GM08714 (cell line): ENCODE results near the gene TTC38.
"Not testable (repeated sequence)": the region's sequence is repeated elsewhere in the genome, so short reads cannot be mapped to it uniquely, and the experiment has no call there.

Experiments
- H3K4me3 ChIP-seq: fragments of 200-500 bp; sonication (Bioruptor generic); 2 replicates; pipeline ENCODE4 v1.5.1; 2014; ENCODE audit warnings: mild to moderate bottlenecking, low read length, inconsistent platforms
- ZNF274 ChIP-seq: IDR thresholded peaks from 2 replicates; pipeline ENCODE4 v1.6.1; 2012; ENCODE audit warnings: mild to moderate bottlenecking, low read depth, low read length

The TTC38 gene

GRCh38 chr22:46256358-46256958 is 11.3 kb upstream of the TTC38 start:
- TF ChIP-seq ZNF274: no peak
- H3K4me3 ChIP-seq: no peak overlapping the region

GRCh38 chr22:46259374-46259773 is 8.4 kb upstream of the TTC38 start:
- TF ChIP-seq ZNF274: no peak
- no peak overlapping the region for H3K4me3 ChIP-seq

DNA sequence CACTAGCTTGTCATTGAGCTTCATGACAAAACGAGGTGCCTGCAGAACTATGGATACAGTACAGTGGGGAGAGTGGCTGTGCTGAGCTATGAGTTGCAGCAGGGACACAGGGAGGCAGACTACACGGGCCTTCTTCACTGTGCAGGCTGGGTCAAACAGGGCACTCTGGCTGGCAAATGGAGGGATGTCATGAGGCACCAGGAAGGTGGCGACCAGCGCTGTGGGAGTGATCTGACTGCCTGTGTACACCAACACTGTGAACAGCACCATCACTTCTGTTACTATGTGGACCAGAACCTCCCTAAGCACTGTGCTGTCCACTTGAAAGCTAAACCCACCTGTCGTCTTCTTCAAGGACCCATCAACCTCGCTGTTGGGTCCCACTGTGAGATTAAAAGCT is 7.8 kb upstream of the TTC38 start:
- TF ChIP-seq ZNF274: no peak
- H3K4me3 ChIP-seq: no peak overlapping the region

- TF ChIP-seq ZNF274: no peak
- no peak overlapping the region for H3K4me3 ChIP-seq
These were observed 5.2 kb upstream of the TTC38 start for GRCh38 chr22:46262449-46263215.

GRCh38 chr22:46263216-46263590 is 4.6 kb upstream of the TTC38 start, which contains the start of gene PKDREJ:
Gene PKDREJ, minus strand, starts transcription at chr22:46263343. Its CDS starts 21 bp downstream, at chr22:46263322.
- no peak for TF ChIP-seq ZNF274
- no peak within 1 kb of the TSS for H3K4me3 ChIP-seq

- H3K4me3 ChIP-seq: not testable (repeated sequence)
These were observed 3.3 kb upstream of the TTC38 start for GRCh38 chr22:46264520-46264919.

GRCh38 chr22:46265627-46266026 is 2.2 kb upstream of the TTC38 start:
- H3K4me3 ChIP-seq: not testable (repeated sequence)

DNA sequence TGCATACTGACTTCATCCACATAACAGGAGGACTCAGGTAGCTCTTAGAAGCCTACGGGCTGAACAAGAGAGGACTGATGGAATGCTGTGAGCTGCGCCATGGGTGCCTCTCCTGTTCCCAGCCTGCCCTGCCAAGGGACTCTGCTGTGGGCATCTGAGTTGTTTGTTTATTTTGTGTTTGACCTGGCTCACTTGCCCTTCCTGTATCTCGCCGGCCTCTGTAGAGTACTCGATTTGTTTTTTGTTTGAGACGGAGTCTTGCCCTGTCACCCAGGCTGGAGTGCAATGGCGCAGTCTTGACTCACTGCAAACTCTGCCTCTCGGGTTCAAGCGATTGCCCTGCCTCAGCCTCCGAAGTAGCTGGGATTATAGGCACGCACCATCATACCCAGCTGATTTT is 1.8 kb downstream of the TTC38 start:
- TF ChIP-seq ZNF274: no peak
- H3K4me3 ChIP-seq: no peak overlapping the region

GRCh38 chr22:46272196-46272595 is 4.4 kb downstream of the TTC38 start:
- TF ChIP-seq ZNF274: no peak
- H3K4me3 ChIP-seq: no peak overlapping the region

GRCh38 chr22:46272762-46273431 is 5.1 kb downstream of the TTC38 start:
- TF ChIP-seq ZNF274: no peak
- H3K4me3 ChIP-seq: no peak overlapping the region

DNA sequence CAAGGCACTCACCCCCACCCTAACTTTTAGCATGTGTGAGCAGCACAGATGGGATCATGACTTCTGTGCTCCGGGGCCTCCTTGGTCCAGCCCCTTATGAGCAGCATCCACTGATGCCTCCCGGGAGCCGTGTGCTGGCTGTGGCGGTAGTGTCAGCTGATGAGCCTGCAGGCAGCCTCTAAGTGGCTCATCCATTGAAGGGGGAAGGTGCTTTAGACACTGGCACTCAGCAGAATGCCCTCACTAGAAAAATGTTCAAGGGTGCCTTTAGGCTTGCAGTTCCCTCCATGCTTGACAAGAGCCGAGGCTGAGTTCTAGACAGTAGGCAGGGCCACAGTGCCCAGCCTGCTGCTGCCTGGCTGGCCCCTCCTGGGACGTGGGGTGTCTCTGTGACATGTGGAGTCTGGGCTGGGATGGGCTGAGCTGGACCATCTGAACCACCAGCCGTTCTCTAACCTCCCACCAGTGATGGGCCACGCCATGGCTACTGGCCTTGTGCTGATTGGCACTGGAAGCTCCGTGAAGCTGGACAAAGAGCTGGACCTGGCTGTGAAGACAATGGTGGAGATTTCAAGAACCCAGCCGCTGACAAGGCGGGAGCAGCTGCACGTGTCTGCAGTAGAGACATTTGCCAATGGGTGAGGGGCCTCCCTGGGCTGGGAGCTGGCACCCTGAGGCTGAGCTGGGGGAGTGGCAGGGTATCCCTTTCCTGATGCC is 5.8 kb downstream of the TTC38 start:
- no peak overlapping the region for H3K4me3 ChIP-seq
- TF ChIP-seq ZNF274: no peak

DNA sequence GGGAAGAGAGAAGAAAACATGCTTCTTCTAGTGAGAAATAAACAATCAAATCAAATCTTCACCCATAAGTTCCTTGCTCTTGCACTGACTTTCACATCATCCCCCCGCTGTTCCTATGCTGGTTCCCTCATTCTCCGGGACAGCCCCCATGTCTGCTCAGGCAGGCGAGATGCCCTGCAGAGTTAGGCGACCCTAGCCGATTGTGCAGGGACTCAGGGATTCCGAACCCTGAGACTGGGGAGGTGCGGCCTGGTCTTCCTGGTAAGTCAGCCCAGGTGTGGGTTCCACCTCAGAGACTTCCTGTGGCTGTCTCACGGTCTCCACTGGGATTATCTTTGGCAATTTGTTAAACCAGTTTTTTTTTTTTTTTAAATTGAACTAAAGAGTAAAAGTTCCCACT is 6.6 kb downstream of the TTC38 start:
- TF ChIP-seq ZNF274: no peak
- H3K4me3 ChIP-seq: no peak overlapping the region

GRCh38 chr22:46275455-46276122 is 7.8 kb downstream of the TTC38 start:
- TF ChIP-seq ZNF274: no peak
- H3K4me3 ChIP-seq: no peak overlapping the region

DNA sequence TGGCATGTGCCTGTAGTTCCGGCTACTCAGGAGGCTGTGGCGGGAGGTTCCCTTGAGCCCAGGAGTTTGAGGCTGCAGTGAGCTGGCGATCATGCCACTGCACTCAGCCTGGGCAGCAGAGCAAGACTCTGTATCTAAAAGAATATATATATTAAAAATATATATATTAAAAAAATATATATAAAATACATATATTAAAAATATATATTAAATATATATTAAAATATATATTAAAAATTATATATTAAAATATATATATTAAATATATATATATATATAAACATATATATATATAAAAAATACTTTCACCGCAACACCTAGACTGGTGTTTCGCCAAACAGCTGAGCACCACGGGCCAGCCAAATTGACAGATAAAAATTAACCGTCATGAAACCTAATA is 8.8 kb downstream of the TTC38 start:
- no peak for TF ChIP-seq ZNF274

More for the DNA sequence above, 8.8 kb downstream of the TTC38 start:
- H3K4me3 ChIP-seq: no peak overlapping the region
